Stimulated activated naive CD8-positive, alpha-beta T cell treated with anti-CD3 and anti-CD28 coated beads, Interleukin-15, Interleukin-2, amounts not matched to agents 100 U/mL and 50 U/mL, for 24 hours (primary cell): ENCODE data around the gene GOLGA6A.
A peak's percentile ranks its signal among the peaks of the same experiment; 100 is the strongest.
"Not testable (repeated sequence)": the region's sequence is repeated elsewhere in the genome, so short reads cannot be mapped to it uniquely, and the experiment has no call there.

ENCODE experiments used
- ATAC-seq: fragments of 150-1000 bp; cut with Tn5 transposase; one replicate; pipeline ENCODE4 v1.10.0; 2021
- DNase-seq: peaks from one replicate; pipeline ENCODE4 v3.0.0; 2021

The GOLGA6A gene

DNA sequence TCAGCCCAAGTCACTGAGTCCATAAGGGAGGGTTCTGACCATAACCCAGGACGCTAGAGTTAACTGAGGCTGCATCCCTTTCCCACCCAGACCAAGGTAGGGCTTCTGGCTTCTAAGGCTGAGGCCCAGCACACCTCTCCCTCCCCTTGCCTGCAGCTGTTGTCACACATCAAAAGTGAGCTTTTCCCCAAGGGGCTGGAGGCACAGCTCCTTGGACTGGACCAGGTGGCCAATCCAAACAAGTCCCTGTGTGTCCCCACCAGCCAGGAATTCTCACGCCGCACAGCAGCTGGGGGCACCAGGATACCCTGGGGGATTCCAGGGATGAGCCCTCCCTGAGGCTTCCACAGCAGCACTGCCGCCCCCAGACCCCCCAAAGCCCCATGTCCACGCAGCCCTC lies 25.8 kb upstream of the GOLGA6A start:
- ATAC-seq (no peak), DNase-seq (no peak)

DNA sequence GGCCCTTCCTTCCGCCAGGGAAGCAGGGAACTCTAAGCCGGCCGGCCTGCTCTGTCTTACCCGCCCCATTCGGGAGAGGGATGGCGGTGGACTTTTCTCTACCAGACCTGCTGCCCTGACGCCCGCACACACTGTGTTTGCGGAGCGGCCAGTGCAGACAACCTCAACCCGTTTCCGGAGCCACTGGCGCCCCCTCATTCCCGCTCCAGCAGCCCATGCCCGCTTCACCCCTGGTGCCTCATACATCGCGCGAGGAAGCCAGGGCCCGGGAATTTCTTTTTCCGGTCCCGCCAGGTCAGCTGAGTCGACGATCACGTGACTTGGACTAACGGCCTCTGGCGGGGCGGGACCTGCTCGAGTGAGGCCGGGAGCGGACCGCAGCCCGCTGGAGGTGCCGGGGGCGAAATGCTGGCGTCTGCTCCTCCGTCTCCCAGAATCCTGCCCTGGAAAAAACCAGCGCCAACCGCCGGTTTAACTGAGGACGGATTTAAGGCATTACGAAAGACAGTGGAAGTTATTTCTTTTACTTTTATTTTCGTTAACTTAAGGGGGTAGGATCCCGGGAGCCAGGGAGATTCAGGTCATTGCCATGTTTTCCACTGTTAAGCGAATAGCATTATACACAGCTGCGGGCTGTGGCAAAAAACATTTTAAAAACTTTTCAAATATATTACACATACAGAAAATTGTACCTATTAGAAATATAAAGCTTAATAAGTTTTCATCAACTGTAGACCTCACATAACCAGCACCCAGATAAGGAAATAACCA lies 17.8 kb upstream of the GOLGA6A start:
- DNase-seq: peak; percentile 84
- peak; percentile 86 for ATAC-seq

GRCh38 chr15:74096753-74097474 lies 14.6 kb upstream of the GOLGA6A start:
- not testable (repeated sequence) for ATAC-seq, DNase-seq

- DNase-seq, ATAC-seq: not testable (repeated sequence)
Measured at GRCh38 chr15:74095610-74096009, 13.3 kb upstream of the GOLGA6A start.

GRCh38 chr15:74094567-74094966 lies 12.2 kb upstream of the GOLGA6A start:
- DNase-seq, ATAC-seq: not testable (repeated sequence)

GRCh38 chr15:74075781-74076180 lies 6.6 kb downstream of the GOLGA6A start:
- DNase-seq, ATAC-seq: not testable (repeated sequence)

GRCh38 chr15:74072614-74073337 lies 9.6 kb downstream of the GOLGA6A start:
- not testable (repeated sequence) for ATAC-seq
- peak; percentile 56 for DNase-seq

DNA sequence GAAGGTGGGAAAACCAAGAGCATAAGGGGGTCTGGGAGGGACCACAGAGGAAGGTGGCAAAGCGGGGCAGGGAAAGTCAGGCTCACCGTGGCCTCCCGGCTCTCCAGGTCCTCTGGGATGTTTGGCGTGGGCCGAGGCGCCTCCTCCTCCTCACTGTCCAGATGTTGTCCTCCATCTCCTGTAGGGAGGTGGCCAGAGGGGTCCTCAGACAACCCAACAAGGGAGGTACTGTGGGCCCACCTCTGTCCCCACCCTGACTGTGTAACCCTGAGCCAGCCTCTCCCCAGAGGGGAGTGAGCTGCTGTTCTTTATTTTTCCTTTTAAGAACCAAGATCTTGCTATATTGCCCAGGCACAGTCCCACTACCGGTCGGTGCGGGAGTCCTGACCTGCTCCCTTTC lies 10.2 kb downstream of the GOLGA6A start:
- not testable (repeated sequence) for DNase-seq

DNA sequence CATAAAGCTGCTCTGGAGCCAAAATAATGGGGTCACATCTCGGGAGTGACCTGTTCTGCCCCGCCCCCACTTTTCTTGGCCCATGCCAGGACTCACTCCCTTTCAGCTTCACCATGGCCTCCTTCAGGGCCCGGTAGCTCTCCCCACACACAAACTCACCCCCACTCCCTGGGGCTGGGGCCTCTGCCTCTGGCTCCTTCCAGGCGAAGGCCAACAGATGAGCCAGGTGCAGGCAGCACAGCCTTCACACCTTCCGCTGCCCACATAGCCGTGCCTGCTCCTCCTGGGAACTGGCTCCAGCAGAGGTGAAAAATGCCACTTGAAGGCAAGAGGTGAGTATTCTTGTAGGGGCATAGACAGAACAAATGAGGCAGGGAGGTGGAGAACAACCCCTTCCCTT lies 10.7 kb downstream of the GOLGA6A start:
- not testable (repeated sequence) for DNase-seq, ATAC-seq

More for the DNA sequence above, 10.2 kb downstream of the GOLGA6A start:
- ATAC-seq: not testable (repeated sequence)

DNA sequence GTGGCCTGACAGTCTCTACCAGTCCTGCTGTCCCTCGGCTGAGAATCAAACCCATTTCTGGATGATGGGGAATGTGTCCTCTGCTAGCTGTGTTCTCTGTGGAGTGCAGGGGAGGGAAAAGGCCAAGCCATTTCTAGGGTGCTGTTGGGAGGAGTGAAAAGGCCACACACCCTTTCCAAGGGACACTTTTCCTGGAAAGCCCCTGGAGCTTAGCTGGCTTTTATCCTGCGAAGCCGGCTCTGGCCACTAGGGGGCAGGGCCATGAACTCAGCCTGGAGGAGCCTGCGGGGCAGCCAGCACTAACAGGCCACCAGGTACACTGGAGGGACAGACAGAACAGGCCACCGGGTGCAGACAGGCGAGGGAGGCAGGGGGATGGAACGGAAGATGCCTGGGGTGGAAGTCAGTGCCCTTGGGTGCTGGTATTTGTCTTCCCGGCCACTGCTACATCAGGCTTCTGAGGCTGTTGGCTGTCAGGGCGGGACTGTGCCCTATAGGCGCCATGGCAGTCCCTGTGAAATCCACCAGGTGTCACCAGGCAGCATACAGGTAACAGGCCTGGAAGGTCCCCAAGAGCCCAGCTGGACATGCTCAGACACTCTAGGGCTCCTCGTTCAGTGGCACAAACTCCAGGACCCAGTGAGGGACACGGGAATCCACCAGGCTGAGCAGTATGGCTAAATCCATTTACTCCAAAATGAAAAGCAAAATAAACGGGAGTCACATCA lies 16.5 kb downstream of the GOLGA6A start:
- DNase-seq: peak; percentile 59
- peak; percentile 86 for ATAC-seq

DNA sequence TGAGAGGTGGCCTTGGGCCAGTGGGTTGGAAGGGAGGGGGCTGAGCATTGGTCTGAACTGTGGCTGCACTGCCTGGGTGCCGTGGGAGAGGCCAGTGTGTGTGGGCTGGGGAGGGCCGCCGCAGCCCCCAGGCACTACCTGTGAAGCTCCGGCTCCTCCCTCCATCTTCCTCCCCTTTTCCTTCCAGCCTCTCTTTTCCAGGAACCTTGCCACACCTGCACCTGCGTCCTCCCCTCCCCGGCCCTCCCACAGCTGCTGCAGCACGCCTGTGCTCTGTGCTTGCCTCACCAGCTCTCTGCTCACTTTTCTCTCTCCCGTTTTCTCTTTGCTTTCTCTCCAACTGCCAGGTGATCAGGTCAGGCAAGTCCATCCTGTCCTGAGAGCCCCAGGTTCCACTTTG lies 17.5 kb downstream of the GOLGA6A start:
- not testable (repeated sequence) for DNase-seq, ATAC-seq

DNA sequence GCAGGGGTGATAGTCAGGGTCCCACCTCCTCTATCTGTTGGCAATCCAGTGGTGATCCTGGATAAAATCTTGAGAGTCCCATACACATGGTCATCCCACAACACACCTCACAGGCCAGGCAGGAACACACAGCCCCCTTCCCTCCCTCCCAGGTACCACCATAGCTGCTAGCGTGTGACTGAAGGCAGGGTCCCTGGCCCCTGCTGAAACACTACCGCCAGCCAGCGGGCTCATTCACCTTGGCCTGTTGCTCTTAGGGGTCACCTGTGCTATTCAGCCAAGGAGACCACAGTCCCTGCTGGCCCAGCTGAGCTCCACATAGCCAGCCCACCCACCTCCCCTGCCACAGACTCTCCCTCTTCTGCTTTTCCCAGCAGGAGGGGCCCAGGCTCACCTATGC lies 18.2 kb downstream of the GOLGA6A start:
- DNase-seq: not testable (repeated sequence)

GRCh38 chr15:74063425-74064146 lies 18.8 kb downstream of the GOLGA6A start:
- not testable (repeated sequence) for DNase-seq, ATAC-seq

More for the DNA sequence above, 18.2 kb downstream of the GOLGA6A start:
- ATAC-seq: not testable (repeated sequence)

- ATAC-seq (no peak), DNase-seq (no peak)
Measured at GRCh38 chr15:74062671-74063070, 19.7 kb downstream of the GOLGA6A start.

GRCh38 chr15:74062236-74062635 lies 20.1 kb downstream of the GOLGA6A start:
- DNase-seq (no peak), ATAC-seq (no peak)

GRCh38 chr15:74060251-74060650 lies 22.1 kb downstream of the GOLGA6A start:
- DNase-seq: no peak
- no peak for ATAC-seq

DNA sequence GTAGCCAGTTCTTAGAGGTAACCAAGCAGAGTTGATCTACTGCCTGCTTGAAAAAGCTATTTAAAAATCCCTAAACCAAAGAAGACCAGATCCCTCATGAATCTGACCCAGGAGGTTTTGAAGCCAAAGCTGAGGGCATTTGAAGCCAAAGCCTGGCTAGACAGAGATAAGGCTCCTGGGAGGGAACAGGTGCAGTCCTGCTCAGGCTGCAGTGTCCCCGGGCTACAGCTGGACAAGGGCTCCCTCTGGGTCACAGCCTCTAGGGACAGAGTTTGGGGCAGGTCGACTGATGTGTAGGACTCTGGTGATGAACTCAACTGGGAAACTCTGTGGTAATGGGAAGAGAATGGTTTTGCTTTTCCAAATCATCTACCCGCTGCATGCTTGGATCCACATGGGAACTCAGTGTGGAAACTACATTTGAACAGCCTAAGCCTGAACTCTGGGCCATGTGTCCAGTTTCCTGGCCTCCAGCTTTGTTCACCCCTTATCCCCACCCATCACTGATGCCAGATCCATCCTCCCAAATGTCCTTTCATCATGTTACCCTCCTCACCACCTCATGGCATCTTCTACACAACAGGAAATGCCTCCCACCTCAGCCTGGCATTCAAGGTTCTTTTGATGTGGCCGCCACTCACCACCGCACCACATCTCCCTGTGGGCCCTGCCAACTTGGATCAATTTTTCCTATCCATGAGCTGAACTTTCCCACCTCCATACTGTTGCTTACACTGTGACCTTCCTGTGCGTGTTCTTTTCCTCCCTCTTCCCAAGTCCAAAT lies 23.1 kb downstream of the GOLGA6A start:
- peak; percentile 18 for DNase-seq

DNA sequence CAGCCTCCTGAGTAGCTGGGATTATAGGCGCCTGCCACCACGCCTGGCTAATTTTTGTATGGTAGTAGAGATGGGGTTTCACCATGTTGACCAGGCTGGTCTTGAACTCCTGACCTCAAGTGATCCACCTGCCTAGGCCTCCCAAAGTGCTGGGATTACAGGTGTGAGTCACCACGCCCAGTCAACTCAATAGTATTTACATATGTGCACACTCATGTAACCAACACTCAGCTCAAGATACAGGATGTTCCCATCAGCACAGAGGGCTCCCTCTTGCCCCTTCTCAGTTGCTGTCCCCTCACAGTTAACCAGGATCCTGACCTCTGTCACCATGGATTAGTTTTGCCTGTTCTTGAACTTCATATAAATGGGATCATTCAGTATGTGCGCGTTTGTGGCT lies 26.0 kb downstream of the GOLGA6A start:
- ATAC-seq, DNase-seq: not testable (repeated sequence)

More for the DNA sequence above, 23.1 kb downstream of the GOLGA6A start:
- ATAC-seq: peak; percentile 65

- DNase-seq: no peak
- no peak for ATAC-seq
Measured at GRCh38 chr15:74055804-74056203, 26.5 kb downstream of the GOLGA6A start.

DNA sequence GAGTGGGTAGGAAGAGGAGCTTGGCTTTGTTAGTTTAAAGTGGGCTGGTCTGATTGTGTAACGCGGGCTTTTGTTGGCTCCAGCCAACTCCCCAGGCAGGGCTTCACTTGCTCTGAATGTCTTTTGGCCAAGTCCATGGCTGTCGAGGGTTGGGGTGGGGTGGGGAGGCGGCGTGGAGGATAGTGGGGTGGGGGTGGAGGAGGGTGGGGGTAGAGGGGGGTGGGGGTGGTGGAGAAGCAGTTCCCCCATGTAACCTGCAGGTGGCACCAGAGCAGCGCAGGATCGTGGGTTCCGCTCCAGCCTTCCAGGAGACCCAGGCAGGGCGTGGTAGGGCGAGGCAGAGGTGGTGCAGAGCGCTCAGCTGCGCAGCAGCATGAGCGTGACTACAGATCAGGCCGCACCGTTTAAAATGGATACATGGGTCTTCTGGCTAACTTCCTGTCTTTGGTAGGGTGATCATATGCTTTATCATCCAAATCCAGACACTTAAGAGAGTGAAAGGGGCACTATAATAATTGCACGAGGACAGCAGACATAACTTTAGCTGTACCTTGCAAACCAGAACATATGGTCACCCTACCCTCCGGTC lies 28.3 kb downstream of the GOLGA6A start:
- peak; percentile 93 for ATAC-seq
- peak; percentile 79 for DNase-seq
